ENCODE data around the gene IMMP2L. TPM values are rescaled to one million over a fixed set of nuclear protein-coding genes. Genes with fewer than 3 reads are reported as not detected.

Gene IMMP2L
- total and polyA plus RNA-seq, 2 of the 8 experiments (the other 6 are each of a cell fraction or from before 2014, with no cell fraction given), result 2.3 to 10.1 TPM

DNA sequence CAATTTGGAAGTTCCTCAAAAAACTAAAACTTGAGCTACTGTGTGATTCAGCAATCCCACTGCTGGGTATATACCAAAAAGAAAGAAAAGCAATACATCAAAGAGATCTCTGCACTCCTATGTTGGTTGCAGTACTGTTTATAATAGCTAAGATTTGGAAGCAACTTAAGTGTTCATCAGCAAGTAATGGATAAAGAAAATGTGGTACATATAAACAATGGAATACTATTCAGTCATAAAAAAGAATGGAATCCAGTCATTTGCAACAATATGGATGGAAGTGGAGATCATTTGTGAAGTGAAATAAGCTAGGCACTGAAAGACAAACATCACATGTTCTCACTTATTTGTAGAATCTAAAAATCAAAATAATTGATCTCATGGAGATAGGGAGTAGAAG lies 16.5 kb upstream of the IMMP2L start:
- no peak for TF ChIP-seq SRF (IDR thresholded peaks at IDR 0.05; ENCODE audit: low read depth, low read length)
- TF ChIP-seq POLR2AphosphoS5 (IDR thresholded peaks at IDR 0.05; ENCODE audit: low read depth, low read length), result no peak
- TF ChIP-seq CEBPB (IDR thresholded peaks at IDR 0.05; ENCODE audit: low read depth, low read length), result no peak
- TF ChIP-seq SP1 (IDR thresholded peaks at IDR 0.05; ENCODE audit: low read depth, low read length), result no peak
- no peak for TF ChIP-seq JUN (IDR thresholded peaks at IDR 0.05; ENCODE audit: low read depth, low read length)
- no peak for TF ChIP-seq BCL11A (IDR thresholded peaks at IDR 0.05; ENCODE audit: low read depth in 2 of 2, low read length in 2 of 2)
- no peak for TF ChIP-seq FOSL1 (IDR thresholded peaks at IDR 0.05; ENCODE audit: insufficient read depth, low read depth, low read length)
- no peak for TF ChIP-seq RFX5 (IDR thresholded peaks at IDR 0.05; ENCODE audit: borderline replicate concordance, low read depth, low read length)
- no peak for TF ChIP-seq RBBP5 (IDR thresholded peaks at IDR 0.05; ENCODE audit: borderline replicate concordance, low read depth, low read length)
- TF ChIP-seq, protein P1, sequence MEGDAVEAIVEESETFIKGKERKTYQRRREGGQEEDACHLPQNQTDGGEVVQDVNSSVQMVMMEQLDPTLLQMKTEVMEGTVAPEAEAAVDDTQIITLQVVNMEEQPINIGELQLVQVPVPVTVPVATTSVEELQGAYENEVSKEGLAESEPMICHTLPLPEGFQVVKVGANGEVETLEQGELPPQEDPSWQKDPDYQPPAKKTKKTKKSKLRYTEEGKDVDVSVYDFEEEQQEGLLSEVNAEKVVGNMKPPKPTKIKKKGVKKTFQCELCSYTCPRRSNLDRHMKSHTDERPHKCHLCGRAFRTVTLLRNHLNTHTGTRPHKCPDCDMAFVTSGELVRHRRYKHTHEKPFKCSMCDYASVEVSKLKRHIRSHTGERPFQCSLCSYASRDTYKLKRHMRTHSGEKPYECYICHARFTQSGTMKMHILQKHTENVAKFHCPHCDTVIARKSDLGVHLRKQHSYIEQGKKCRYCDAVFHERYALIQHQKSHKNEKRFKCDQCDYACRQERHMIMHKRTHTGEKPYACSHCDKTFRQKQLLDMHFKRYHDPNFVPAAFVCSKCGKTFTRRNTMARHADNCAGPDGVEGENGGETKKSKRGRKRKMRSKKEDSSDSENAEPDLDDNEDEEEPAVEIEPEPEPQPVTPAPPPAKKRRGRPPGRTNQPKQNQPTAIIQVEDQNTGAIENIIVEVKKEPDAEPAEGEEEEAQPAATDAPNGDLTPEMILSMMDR (IDR thresholded peaks at IDR 0.05; ENCODE audit: control extremely low read depth in 1 of 3, insufficient read depth in 1 of 3, low read depth in 1 of 3, low read length in 3 of 3), result no peak
- TF ChIP-seq KDM1A (IDR thresholded peaks at IDR 0.05; ENCODE audit: borderline replicate concordance, low read length), result no peak
- TF ChIP-seq SP4 (IDR thresholded peaks at IDR 0.05; ENCODE audit: low read length), result no peak
- Histone ChIP-seq H3K27me3 (replicated peaks in 1 of 4; ENCODE audit: control insufficient read depth in 3 of 4, extremely low read depth in 1 of 4, insufficient read depth in 3 of 4, low read length in 3 of 4) (peaks cover 0 to 1% (median 0%) of the 10 kb centered on the region in 4 experiments; a peak in 1 of 7 replicates), H2BK15ac (ENCODE audit: low read length) (no peak overlapping the region), H3K9ac (replicated peaks in 1 of 4; ENCODE audit: extremely low read depth in 1 of 4, low read depth in 3 of 4, low read length in 3 of 4) (no peak overlapping the region), H3K14ac (ENCODE audit: insufficient read length) (no peak overlapping the region), H4K8ac (ENCODE audit: extremely low read depth, insufficient read depth, low read length) (no peak overlapping the region), H4K5ac (ENCODE audit: insufficient read length, low read depth, low read length) (no peak overlapping the region), H3K56ac (replicated peaks; ENCODE audit: insufficient read length, low read depth, low read length) (no peak overlapping the region), H2AFZ (ENCODE audit: low read length) (no peak overlapping the region), H2BK12ac (ENCODE audit: low read depth, low read length) (no peak overlapping the region), H3K4me3 (ENCODE audit: extremely low read depth in 1 of 4, insufficient read depth in 2 of 4, low read depth in 3 of 4, low read length in 4 of 4) (no peak overlapping the region), H3K23me2 (ENCODE audit: low read depth, low read length) (no peaks in the 10 kb centered on the region), H2AK5ac (ENCODE audit: low read depth, low read length) (no peak overlapping the region), H4K20me1 (replicated peaks in 1 of 2; ENCODE audit: control insufficient read depth in 1 of 2, insufficient read depth in 2 of 2, low read length in 2 of 2) (no peaks in the 10 kb centered on the region), H2BK20ac (ENCODE audit: low read length) (no peak overlapping the region), H3K23ac (ENCODE audit: insufficient read length) (no peak overlapping the region), H3K4ac (replicated peaks; ENCODE audit: insufficient read length, low read depth, low read length) (no peak overlapping the region), H2BK120ac (replicated peaks; ENCODE audit: low read depth, low read length) (no peak overlapping the region), H3K27ac (ENCODE audit: low read depth, low read length) (no peak overlapping the region), H2BK5ac (ENCODE audit: low read depth, low read length) (no peak overlapping the region), H3K18ac (ENCODE audit: extremely low read depth, low read length) (no peak overlapping the region), H3K9me3 (ENCODE audit: insufficient read depth in 2 of 2, low read depth in 1 of 2, low read length in 1 of 2) (0 out of 4 replicates have a peak, but pooled peaks cover 0 to 3% of the 10 kb centered on the region in 2 experiments), H3K79me2 (ENCODE audit: control insufficient read depth in 1 of 2, insufficient read depth in 2 of 2, low read length in 2 of 2) (no peaks in the 10 kb centered on the region), H3K4me2 (ENCODE audit: insufficient read depth in 1 of 2, low read depth in 2 of 2, low read length in 2 of 2) (no peak overlapping the region), H3K4me1 (replicated peaks in 1 of 4; ENCODE audit: control insufficient read depth in 3 of 4, insufficient read depth in 4 of 4, low read length in 3 of 4) (no peaks in the 10 kb centered on the region), H3K79me1 (ENCODE audit: low read depth, low read length) (no peaks in the 10 kb centered on the region), H4K91ac (replicated peaks; ENCODE audit: insufficient read length, low read length) (no peak overlapping the region), H3K36me3 (ENCODE audit: control insufficient read depth in 2 of 4, insufficient read depth in 4 of 4, low read length in 3 of 4) (no peaks in the 10 kb centered on the region)
- ChIA-PET CTCF (ENCODE audit: partially characterized antibody) (interaction anchor here (0.7 kb wide), 1 partner anchor 9 kb away, joined by 3 read pairs; no protein-coding TSS in a partner anchor), POLR2A (ENCODE audit: partially characterized antibody) (no interaction called here)
- FAIRE-seq, result no peak
- no peak for DNase-seq (ENCODE audit: low read depth in 1 of 2, low spot score in 2 of 2)

Measured in H1 (cell line).